PC-9 (cell line): ENCODE data around the gene SPATA16. TPM values are rescaled to one million over a fixed set of nuclear protein-coding genes. Genes with fewer than 3 reads are reported as not detected.

Experiments
- BruUV-seq: library from RNA; stranded (reverse); fragments of 400-500 nt; replicated peaks from 2 replicates; lab custom pipeline; 2021; lab: Mats Ljungman, UMichigan
- CTCF ChIA-PET: fragments of 300-600 bp; sonication (Branson Sonifier 250); formaldehyde crosslinking; loops from one replicate; lab custom pipeline; 2022; ENCODE audit warnings: antibody characterized with exemption; lab: Charles Lee
- POLR2A ChIA-PET: fragments of 300-600 bp; sonication (Branson Sonifier 250); formaldehyde crosslinking; loops from one replicate; lab custom pipeline; 2022; ENCODE audit warnings: antibody characterized with exemption; ENCODE audit not compliant: unreplicated experiment; lab: Charles Lee
- DNase-seq, 2 experiments: peaks; one replicate each; pipeline versions ENCODE4 v3.0.0 to v3.0.0-alpha.2; 2015 to 2022; ENCODE audit warnings: mixed read lengths in 1 of 2
- H2AFZ ChIP-seq: fragments of 200-600 bp; sonication (generic); 2 replicates; pipeline ENCODE4 v1.8.1; 2017; ENCODE audit warnings: antibody characterized with exemption
- H3F3A ChIP-seq: fragments of 200-600 bp; sonication (generic); 2 replicates; pipeline ENCODE4 v1.8.1; 2017; ENCODE audit warnings: antibody characterized with exemption, mild to moderate bottlenecking, low read depth; ENCODE audit not compliant: insufficient read depth
- H3K27ac ChIP-seq: fragments of 200-600 bp; sonication (generic); 2 replicates; pipeline ENCODE4 v1.6.1; 2016; ENCODE audit warnings: mixed run types
- H3K27me3 ChIP-seq: fragments of 200-600 bp; sonication (generic); 2 replicates; pipeline ENCODE4 v1.6.1; 2016; ENCODE audit warnings: low read depth, mixed run types; ENCODE audit not compliant: insufficient read depth
- H3K36me3 ChIP-seq: fragments of 200-600 bp; sonication (generic); 2 replicates; pipeline ENCODE4 v1.6.1; 2016; ENCODE audit warnings: low read depth, mixed run types
- H3K4me1 ChIP-seq: fragments of 200-600 bp; sonication (generic); replicated peaks from 2 replicates; pipeline ENCODE4 v1.6.1; 2016; ENCODE audit warnings: mixed run types; ENCODE audit not compliant: insufficient read depth
- H3K4me2 ChIP-seq: fragments of 200-600 bp; sonication (generic); 2 replicates; pipeline ENCODE4 v1.6.1; 2017; ENCODE audit warnings: mixed run types
- H3K4me3 ChIP-seq: fragments of 200-600 bp; sonication (generic); 2 replicates; pipeline ENCODE4 v1.6.1; 2016; ENCODE audit warnings: mixed run types
- H3K79me2 ChIP-seq: fragments of 200-600 bp; sonication (generic); 2 replicates; pipeline ENCODE4 v1.6.1; 2017; ENCODE audit warnings: low read depth, mixed run types
- H3K9me2 ChIP-seq: fragments of 200-600 bp; sonication (generic); 2 replicates; pipeline ENCODE4 v1.8.1; 2017; ENCODE audit warnings: mild to moderate bottlenecking; ENCODE audit not compliant: insufficient read depth
- H3K9me3 ChIP-seq: fragments of 200-600 bp; sonication (generic); 2 replicates; pipeline ENCODE4 v1.8.1; 2016; ENCODE audit warnings: low read depth; ENCODE audit not compliant: insufficient read depth
- H4K20me1 ChIP-seq: fragments of 200-600 bp; sonication (generic); 2 replicates; pipeline ENCODE4 v1.8.1; 2017; ENCODE audit not compliant: insufficient read depth
- CTCF ChIP-seq: fragments of 200-600 bp; sonication (generic); conservative IDR thresholded peaks from 2 replicates; pipeline ENCODE4 v1.6.1; 2017; ENCODE audit warnings: mixed run types, antibody characterized with exemption, mild to moderate bottlenecking, moderate library complexity
- EZH2 ChIP-seq: fragments of 200-600 bp; sonication (generic); IDR thresholded peaks from 2 replicates; pipeline ENCODE4 v1.8.0; 2017; ENCODE audit warnings: antibody characterized with exemption, low read depth
- intact Hi-C: fragments of 100-400 bp; cut with micrococcal nuclease; formaldehyde crosslinking; loops from one replicate; pipeline ENCODE4 v1.10.0; 2022; ENCODE audit not compliant: unreplicated experiment
- total RNA-seq: library from RNA; stranded (reverse); gene quantifications from 2 replicates; pipeline ENCODE4 v1.2.3, GENCODE V29; 2021

Gene SPATA16
- total RNA-seq, 1 experiment from 2014 or later, result not detected

DNA sequence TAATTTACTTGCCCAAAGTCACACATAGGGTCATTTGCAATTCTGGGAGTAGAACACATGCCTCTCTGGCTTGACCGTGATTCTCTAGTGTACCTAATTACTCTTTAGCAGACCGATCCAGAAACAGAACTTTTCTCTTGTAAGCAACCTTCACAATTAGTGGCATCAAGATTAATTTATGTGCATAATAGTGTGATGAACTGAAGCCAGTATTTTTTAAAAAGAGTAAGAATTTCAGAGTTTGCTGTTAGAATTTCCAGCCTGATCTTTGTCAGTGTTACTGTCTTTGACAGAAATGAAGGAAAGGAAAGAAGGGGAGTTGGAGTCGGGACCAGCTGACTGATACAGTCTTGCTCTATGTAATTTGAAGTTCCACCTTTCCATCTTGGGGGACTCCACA, 137.1 kb downstream of the SPATA16 start:
- Histone ChIP-seq H3K36me3 (no peaks in the 10 kb centered on the region), H3K9me2 (no peaks in the 10 kb centered on the region), H3K27ac (no peak overlapping the region), H4K20me1 (no peaks in the 10 kb centered on the region), H3F3A (no peaks in the 10 kb centered on the region), H3K4me3 (no peak overlapping the region), H3K4me2 (no peak overlapping the region), H3K79me2 (no peaks in the 10 kb centered on the region), H3K9me3 (no peaks in the 10 kb centered on the region), H2AFZ (no peak overlapping the region), H3K4me1 (no peaks in the 10 kb centered on the region), H3K27me3 (no peaks in the 10 kb centered on the region)
- POLR2A ChIA-PET, result no interaction called here
- no TSS peak for BruUV-seq
- no peak for TF ChIP-seq CTCF
- no peak for TF ChIP-seq EZH2
- CTCF ChIA-PET, result interaction anchor here (0.6 kb wide), 1 partner anchor 681 kb away, joined by 10 read pairs; no protein-coding TSS in a partner anchor
- intact Hi-C loops, result no loop called here
- no peak for DNase-seq

DNA sequence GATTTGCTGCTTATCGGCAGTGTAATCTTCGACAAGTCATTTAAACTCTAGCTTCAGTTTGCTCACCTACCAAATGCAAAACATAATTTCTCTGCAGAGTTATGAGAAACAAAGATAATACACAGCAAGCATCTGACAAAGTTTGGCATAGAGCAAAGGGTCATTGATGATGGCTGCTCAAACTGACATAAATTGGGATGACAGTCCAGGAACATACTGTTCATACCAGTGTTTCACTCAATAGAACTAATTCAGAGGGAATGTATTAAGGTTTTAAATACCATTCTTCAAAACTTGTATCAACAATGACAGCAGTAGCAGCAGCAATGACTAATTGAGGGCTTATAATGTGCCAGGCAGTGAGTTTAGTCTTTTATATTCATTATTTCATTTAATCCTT, 137.6 kb downstream of the SPATA16 start:
- H3K4me2 ChIP-seq, result no peak overlapping the region
- POLR2A ChIA-PET, result no interaction called here
- no peaks in the 10 kb centered on the region for H3K36me3 ChIP-seq
- H3K27me3 ChIP-seq, result no peaks in the 10 kb centered on the region
- no peak overlapping the region for H2AFZ ChIP-seq
- no peaks in the 10 kb centered on the region for H4K20me1 ChIP-seq
- H3F3A ChIP-seq, result no peaks in the 10 kb centered on the region
- no TSS peak for BruUV-seq
- no peaks in the 10 kb centered on the region for H3K9me2 ChIP-seq
- no peak overlapping the region for H3K4me3 ChIP-seq
- no peaks in the 10 kb centered on the region for H3K79me2 ChIP-seq
- CTCF ChIA-PET, result no interaction called here
- intact Hi-C loops, result no loop called here
- no peak for TF ChIP-seq EZH2
- TF ChIP-seq CTCF, result no peak
- no peak for DNase-seq
- no peaks in the 10 kb centered on the region for H3K9me3 ChIP-seq
- H3K27ac ChIP-seq, result no peak overlapping the region
- H3K4me1 ChIP-seq, result no peaks in the 10 kb centered on the region

- CTCF ChIA-PET, result no interaction called here
- intact Hi-C loops, result no loop called here
- no TSS peak for BruUV-seq
Observed at GRCh38 chr3:173001622-173002021, 139.4 kb downstream of the SPATA16 start.

More at GRCh38 chr3:173001622-173002021, 139.4 kb downstream of the SPATA16 start:
- H3K9me2 ChIP-seq, result no peaks in the 10 kb centered on the region
- no peaks in the 10 kb centered on the region for H3F3A ChIP-seq
- no peaks in the 10 kb centered on the region for H3K4me1 ChIP-seq
- no peak for DNase-seq
- no peaks in the 10 kb centered on the region for H3K79me2 ChIP-seq
- no peak overlapping the region for H2AFZ ChIP-seq
- H3K4me2 ChIP-seq, result no peak overlapping the region
- H3K36me3 ChIP-seq, result no peaks in the 10 kb centered on the region
- H3K27me3 ChIP-seq, result no peaks in the 10 kb centered on the region
- no peak overlapping the region for H3K27ac ChIP-seq
- no peaks in the 10 kb centered on the region for H3K9me3 ChIP-seq
- no peak overlapping the region for H3K4me3 ChIP-seq
- H4K20me1 ChIP-seq, result no peaks in the 10 kb centered on the region
- TF ChIP-seq EZH2 (no peak), CTCF (no peak)
- POLR2A ChIA-PET, result no interaction called here
